Epithelial cell of proximal tubule (primary cell): ENCODE measurements around the gene SLX4. TPM values are rescaled to one million over a fixed set of nuclear protein-coding genes. Genes with fewer than 3 reads are reported as not detected.

Experiments used
- DNase-seq: peaks from one replicate; pipeline ENCODE4 v3.0.0-alpha.2; 2011; ENCODE audit warnings: low read depth
- H3K4me3 ChIP-seq: 2 replicates; pipeline ENCODE4 v1.5.1; 2011; ENCODE audit warnings: low read depth, mild to moderate bottlenecking, low read length
- total RNA-seq: library from RNA; depleted of rRNA; stranded (reverse); fragments of >200 nt; gene quantifications from 2 replicates; pipeline ENCODE4 v1.2.3, GENCODE V29; 2015
- TF ChIP-seq, protein P1 (sequence below): conservative IDR thresholded peaks from 2 replicates; pipeline ENCODE4 v1.5.1; 2012; ENCODE audit warnings: low read depth, mild to moderate bottlenecking, low read length

Gene SLX4
- total RNA-seq, 1 donor from 2014 or later, result 6.6 TPM

- no peak overlapping the region for H3K4me3 ChIP-seq
- TF ChIP-seq, protein P1, sequence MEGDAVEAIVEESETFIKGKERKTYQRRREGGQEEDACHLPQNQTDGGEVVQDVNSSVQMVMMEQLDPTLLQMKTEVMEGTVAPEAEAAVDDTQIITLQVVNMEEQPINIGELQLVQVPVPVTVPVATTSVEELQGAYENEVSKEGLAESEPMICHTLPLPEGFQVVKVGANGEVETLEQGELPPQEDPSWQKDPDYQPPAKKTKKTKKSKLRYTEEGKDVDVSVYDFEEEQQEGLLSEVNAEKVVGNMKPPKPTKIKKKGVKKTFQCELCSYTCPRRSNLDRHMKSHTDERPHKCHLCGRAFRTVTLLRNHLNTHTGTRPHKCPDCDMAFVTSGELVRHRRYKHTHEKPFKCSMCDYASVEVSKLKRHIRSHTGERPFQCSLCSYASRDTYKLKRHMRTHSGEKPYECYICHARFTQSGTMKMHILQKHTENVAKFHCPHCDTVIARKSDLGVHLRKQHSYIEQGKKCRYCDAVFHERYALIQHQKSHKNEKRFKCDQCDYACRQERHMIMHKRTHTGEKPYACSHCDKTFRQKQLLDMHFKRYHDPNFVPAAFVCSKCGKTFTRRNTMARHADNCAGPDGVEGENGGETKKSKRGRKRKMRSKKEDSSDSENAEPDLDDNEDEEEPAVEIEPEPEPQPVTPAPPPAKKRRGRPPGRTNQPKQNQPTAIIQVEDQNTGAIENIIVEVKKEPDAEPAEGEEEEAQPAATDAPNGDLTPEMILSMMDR, result no peak
- no peak for DNase-seq
Observed at GRCh38 chr16:3549906-3550305, 61.5 kb downstream of the SLX4 start.

DNA sequence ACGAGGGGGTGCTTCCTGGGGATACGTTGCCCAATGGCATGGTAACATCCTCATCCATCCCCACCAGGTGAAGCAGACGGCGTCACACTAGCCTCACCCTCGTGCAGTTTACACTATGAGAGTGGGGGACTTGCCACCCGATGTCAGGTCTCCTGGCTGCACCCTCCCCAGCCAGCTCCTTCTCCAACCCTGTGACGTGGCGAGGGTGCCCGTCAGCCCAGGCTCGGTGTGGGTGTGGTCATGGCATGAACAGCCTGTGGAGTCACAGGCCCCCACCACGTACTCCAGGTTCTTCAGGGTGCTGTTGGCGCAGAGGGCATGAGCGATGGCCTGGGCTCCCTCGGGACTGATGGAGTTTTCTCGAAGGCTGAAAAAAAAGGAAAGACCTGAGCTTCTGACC, 62.5 kb downstream of the SLX4 start:
- no peak for DNase-seq
- TF ChIP-seq, protein P1, result no peak
- no peak overlapping the region for H3K4me3 ChIP-seq

DNA sequence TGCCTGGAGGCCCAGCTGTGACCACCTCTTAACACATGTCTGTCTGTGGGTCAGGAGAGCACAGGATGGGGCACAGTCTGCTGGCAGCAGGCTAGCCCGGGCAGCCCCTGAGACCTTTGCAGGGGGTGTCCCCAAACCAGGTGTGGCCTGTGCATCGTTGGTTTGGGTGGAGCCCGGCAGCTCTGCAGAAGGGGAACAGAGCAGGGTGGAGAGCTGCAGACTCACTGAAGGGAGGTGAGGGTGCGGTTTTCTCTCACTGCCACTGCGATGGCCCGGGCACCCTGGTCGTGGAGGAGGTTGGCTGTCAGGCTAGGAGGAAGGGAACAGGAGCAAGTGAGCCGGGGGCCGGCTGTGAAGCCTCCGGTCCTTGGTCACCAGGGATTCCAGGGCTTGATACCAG, 63.0 kb downstream of the SLX4 start:
- TF ChIP-seq, protein P1, result no peak
- no peak for DNase-seq
- H3K4me3 ChIP-seq, result no peak overlapping the region

GRCh38 chr16:3546986-3547682, 64.3 kb downstream of the SLX4 start:
- no peak overlapping the region for H3K4me3 ChIP-seq
- TF ChIP-seq, protein P1, result no peak
- DNase-seq, result no peak

GRCh38 chr16:3542601-3543373, 68.6 kb downstream of the SLX4 start:
- DNase-seq, result no peak
- TF ChIP-seq, protein P1, result no peak
- H3K4me3 ChIP-seq, result no peak overlapping the region

DNA sequence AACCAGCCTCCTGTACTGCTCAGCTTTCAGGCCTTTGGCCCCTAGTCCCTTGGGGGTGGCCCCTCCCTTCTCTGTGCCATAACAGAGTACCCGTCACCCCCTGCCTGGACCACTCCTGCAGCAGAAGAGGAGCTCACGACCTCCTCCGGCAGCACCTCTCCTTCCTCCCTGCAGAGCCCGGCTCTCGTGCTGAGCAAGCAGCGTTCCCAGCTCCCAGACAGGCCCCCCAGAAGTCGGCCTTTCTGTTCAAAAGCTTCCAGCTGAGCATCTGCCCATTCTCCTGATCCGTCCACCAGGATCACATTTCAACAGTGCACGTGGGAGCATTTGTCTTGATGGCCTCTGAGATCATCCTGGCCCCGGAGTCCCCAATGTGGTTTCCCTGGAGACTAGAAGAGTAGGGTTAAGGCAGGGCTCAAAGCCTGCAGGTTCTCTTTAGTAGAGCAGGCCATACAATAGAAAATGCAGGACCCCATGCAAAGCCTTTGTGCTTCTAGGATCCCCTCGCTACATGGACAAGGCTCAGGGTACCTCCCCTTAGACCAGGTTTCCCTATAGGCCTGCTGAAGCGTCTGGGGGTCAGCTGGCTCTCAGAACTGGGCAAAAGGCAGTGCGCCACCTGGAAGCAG, 69.8 kb downstream of the SLX4 start:
- no peak for DNase-seq
- TF ChIP-seq, protein P1, result no peak
- H3K4me3 ChIP-seq, result no peak overlapping the region
